B cell (primary cell): ENCODE results near the gene USP37.

Source experiments
- CTCF ChIP-seq: fragments of 200-600 bp; IDR thresholded peaks from one replicate; pipeline ENCODE4 v1.8.0; 2022; ENCODE audit warnings: antibody characterized with exemption, mild to moderate bottlenecking
- EZH2 ChIP-seq: IDR thresholded peaks from 2 replicates; pipeline ENCODE4 v1.6.1; 2012; ENCODE audit warnings: borderline replicate concordance, low read depth, mild to moderate bottlenecking, moderate library complexity, low read length; ENCODE audit not compliant: insufficient read depth, poor library complexity, severe bottlenecking

GRCh38 chr2:218448934-218449333 is 119.2 kb downstream of the USP37 start:
- TF ChIP-seq CTCF (no peak), EZH2 (no peak)
